ENCODE measurements around the gene C2CD4D. TPM values are rescaled to one million over a fixed set of nuclear protein-coding genes. Genes with fewer than 3 reads are reported as not detected.

The C2CD4D gene
- total and polyA plus RNA-seq, 2 of the 13 experiments (the other 11 are each of a cell fraction or from before 2014, with no cell fraction given) = not detected

DNA sequence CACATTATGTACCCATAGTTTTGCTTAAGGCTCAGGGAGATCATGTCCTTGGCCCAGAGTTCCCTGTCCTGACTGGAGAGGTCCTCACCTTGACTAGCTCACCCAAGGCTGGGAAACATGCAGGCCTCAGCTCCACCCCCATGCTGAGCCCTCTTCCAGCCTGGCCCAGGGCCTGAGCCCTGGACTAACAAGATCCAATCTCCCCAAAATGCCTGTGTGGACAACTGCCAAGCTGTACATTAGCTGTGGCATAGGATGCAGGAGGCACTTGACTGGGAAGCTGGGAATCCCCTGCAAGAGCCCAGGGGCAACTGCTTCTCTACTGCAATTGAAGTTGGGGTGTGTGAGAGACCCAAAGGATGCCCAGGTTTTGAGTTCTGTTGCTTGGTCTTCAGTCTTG lies 36.5 kb downstream of the C2CD4D start:
- no peak for DNase-seq (ENCODE audit: low spot score)
- no peak overlapping the region for H3K4me3 ChIP-seq (replicated peaks in 1 of 3; ENCODE audit: insufficient read depth in 1 of 3, low read depth in 2 of 3, low read length in 3 of 3)
- no peak for FAIRE-seq
- no peak overlapping the region for H3K4me2 ChIP-seq (ENCODE audit: low read depth, low read length)
- ATAC-seq = no peak
- no peak overlapping the region for H3K27ac ChIP-seq (ENCODE audit: extremely low read length, insufficient read depth, low read length)
- no peak overlapping the region for H3K9ac ChIP-seq (ENCODE audit: insufficient read depth, low read depth, low read length)
- ChIA-PET POLR2A (interaction anchor here (1.0 to 1.6 kb wide), 3 partner anchors 13 to 31 kb away, joined by 3 to 5 read pairs (median 3); partner anchors contain the start of gene TDRKH), CTCF (ENCODE audit: low intra/inter-chr PET ratio, low total read pairs) (no interaction called here)
- H3K4me1 ChIP-seq (ENCODE audit: insufficient read depth, low read length) = no peaks in the 10 kb centered on the region
- intact Hi-C loops (cut with micrococcal nuclease; ENCODE audit: unreplicated experiment) = no loop called here
- H3K27me3 ChIP-seq (ENCODE audit: control insufficient read depth in 1 of 2, insufficient read depth in 2 of 2, low read length in 2 of 2) = peaks cover 0 to 3% of the 10 kb centered on the region in 2 experiments; a peak in 3 of 5 replicates
- H2AFZ ChIP-seq (ENCODE audit: low read length) = no peak overlapping the region
- no peaks in the 10 kb centered on the region for H4K20me1 ChIP-seq (ENCODE audit: insufficient read depth, low read length)
- no peaks in the 10 kb centered on the region for H3K36me3 ChIP-seq (replicated peaks in 1 of 2; ENCODE audit: control insufficient read depth in 1 of 2, insufficient read depth in 2 of 2, low read length in 2 of 2)
- no TSS peak for BruUV-seq (replicated peaks)
- H3K9me3 ChIP-seq (ENCODE audit: low read length) = no peaks in the 10 kb centered on the region
- in situ Hi-C loops (cut with HindIII; ENCODE audit: extremely low pct_ligation_motif_present, low pct_unique_long_range_greater_than_20kb) = no loop called here
- H3K79me2 ChIP-seq (ENCODE audit: insufficient read depth, low read length) = no peaks in the 10 kb centered on the region
- TF ChIP-seq NCOA5 (CRISPR knock-in tag; IDR thresholded peaks at IDR 0.05) = no peak
- TF ChIP-seq RAD21 (CRISPR knock-in tag; IDR thresholded peaks at IDR 0.05) = no peak
- TF ChIP-seq PAF1 (CRISPR knock-in tag; IDR thresholded peaks at IDR 0.05) = no peak
- TF ChIP-seq ZNF512 (CRISPR knock-in tag; IDR thresholded peaks at IDR 0.05) = no peak
- TF ChIP-seq, protein P1, sequence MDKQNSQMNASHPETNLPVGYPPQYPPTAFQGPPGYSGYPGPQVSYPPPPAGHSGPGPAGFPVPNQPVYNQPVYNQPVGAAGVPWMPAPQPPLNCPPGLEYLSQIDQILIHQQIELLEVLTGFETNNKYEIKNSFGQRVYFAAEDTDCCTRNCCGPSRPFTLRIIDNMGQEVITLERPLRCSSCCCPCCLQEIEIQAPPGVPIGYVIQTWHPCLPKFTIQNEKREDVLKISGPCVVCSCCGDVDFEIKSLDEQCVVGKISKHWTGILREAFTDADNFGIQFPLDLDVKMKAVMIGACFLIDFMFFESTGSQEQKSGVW (CRISPR knock-in tag; IDR thresholded peaks at IDR 0.05; ENCODE audit: borderline replicate concordance) = no peak
- TF ChIP-seq SNAPC4 (CRISPR knock-in tag; IDR thresholded peaks at IDR 0.05) = no peak
- no peak for TF ChIP-seq RNF2 (conservative IDR thresholded peaks at IDR 0.05; ENCODE audit: low read depth)
- TF ChIP-seq ZNF788 (CRISPR knock-in tag; IDR thresholded peaks at IDR 0.05; ENCODE audit: borderline replicate concordance) = no peak
- no peak for TF ChIP-seq ZNF224 (CRISPR knock-in tag; IDR thresholded peaks at IDR 0.05)
- no peak for TF ChIP-seq CENPT (CRISPR knock-in tag; IDR thresholded peaks at IDR 0.05; ENCODE audit: low read depth)
- no peak for TF ChIP-seq ZSCAN30 (CRISPR knock-in tag; IDR thresholded peaks at IDR 0.05)
- TF ChIP-seq MEIS2 (CRISPR knock-in tag; IDR thresholded peaks at IDR 0.05) = no peak
- no peak for TF ChIP-seq TCF12 (IDR thresholded peaks at IDR 0.05)
- no peak for TF ChIP-seq TCF12 (CRISPR knock-in tag; IDR thresholded peaks at IDR 0.05)
- TF ChIP-seq MAZ (IDR thresholded peaks at IDR 0.05; ENCODE audit: borderline replicate concordance, low read depth, low read length) = no peak
- no peak for TF ChIP-seq MAZ (CRISPR knock-in tag; IDR thresholded peaks at IDR 0.05; ENCODE audit: low read depth)
- TF ChIP-seq U2AF2 (IDR thresholded peaks at IDR 0.05; ENCODE audit: low read depth, low read length) = no peak
- TF ChIP-seq ERF (CRISPR knock-in tag; IDR thresholded peaks at IDR 0.05) = no peak

All from HepG2 (cell line).